SH-SY5Y (cell line): ENCODE measurements around the gene LINC00632.

Experiments
- GATA2 ChIP-seq: IDR thresholded peaks from 2 replicates; pipeline ENCODE4 v1.6.1; 2011; ENCODE audit warnings: mild to moderate bottlenecking, low read depth, low read length
- GATA3 ChIP-seq: IDR thresholded peaks from 2 replicates; pipeline ENCODE4 v1.6.1; 2011; ENCODE audit warnings: low read depth, mild to moderate bottlenecking, low read length, moderate library complexity

DNA sequence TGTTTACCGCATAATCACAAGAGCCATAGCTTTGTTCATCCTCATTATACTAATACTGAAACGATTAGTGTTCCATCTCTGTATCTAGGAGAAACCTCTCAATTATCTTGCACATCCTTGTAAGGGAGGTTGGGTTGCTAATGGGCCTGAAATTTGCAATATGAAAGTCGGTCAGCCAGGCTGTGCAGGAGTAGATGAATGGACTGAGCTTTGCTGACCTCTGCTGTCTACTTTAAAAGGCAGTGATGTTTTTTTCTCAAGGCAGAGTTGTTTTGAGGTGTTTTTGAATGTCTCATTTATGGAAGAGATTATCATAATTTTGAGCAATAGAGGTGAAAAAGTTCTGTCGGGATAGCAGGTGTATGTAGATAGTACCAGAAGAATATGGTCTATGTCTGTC lies 47.9 kb upstream of the LINC00632 start:
- no peak for TF ChIP-seq GATA2
- no peak for TF ChIP-seq GATA3
